Adrenal gland (tissue), 12 donors: ENCODE data around the gene MAML3. TPM values are rescaled to one million over a fixed set of nuclear protein-coding genes. Genes with fewer than 3 reads are reported as not detected.

Experiments
- DNase-seq, 7 donors: peaks; one replicate each; pipeline ENCODE4 v3.0.0-alpha.2; 2019 to 2020
- H3K27ac ChIP-seq, 5 donors: fragments of 200-600 bp; sonication (generic) in 4 of 5; 1 replicate in 3 of 5; 2 replicates in 2 of 5; pipeline versions ENCODE4 v1.5.1 to v1.8.0; 2016 to 2020; ENCODE audit warnings: mild to moderate bottlenecking in 1 of 5
- H3K27me3 ChIP-seq: fragments of 200-600 bp; 2 replicates; pipeline ENCODE4 v1.8.0; 2021
- H3K36me3 ChIP-seq, 2 donors: fragments of 200-600 bp; replicated peaks in 1 of 2; 1 replicate in 1 of 2; 2 replicates in 1 of 2; pipeline versions ENCODE4 v1.5.1 to v1.8.0; 2018 to 2022
- H3K4me1 ChIP-seq, 2 donors: fragments of 200-600 bp; replicated peaks in 1 of 2; 1 replicate in 1 of 2; 2 replicates in 1 of 2; pipeline versions ENCODE4 v1.5.1 to v1.8.0; 2018 to 2021
- H3K4me3 ChIP-seq, 4 donors: fragments of 200-600 bp; sonication (generic) in 3 of 4; one replicate each; pipeline ENCODE4 v1.5.1; 2016 to 2018
- H3K9me3 ChIP-seq, 3 donors: fragments of 200-600 bp; sonication (generic) in 1 of 3; replicated peaks in 1 of 3; 1 replicate in 2 of 3; 2 replicates in 1 of 3; pipeline versions ENCODE4 v1.5.1 to v1.8.0; 2016 to 2021
- POLR2A ChIP-seq, 2 donors: fragments of 450-650 bp; IDR thresholded peaks; one replicate each; pipeline ENCODE4 v1.6.1; 2017; ENCODE audit warnings: antibody characterized with exemption in 2 of 2, mild to moderate bottlenecking in 2 of 2, moderate library complexity in 1 of 2
- WGBS, 4 donors: extraction: QIAGEN DNeasy Blood & Tissue Kit in 2 of 4; methylation state at CpG; one replicate each; pipeline versions ENCODE4 v1.1.5 to v1.1.7; 2013 to 2017; 5-methylcytosine and 5-hydroxymethylcytosine counted together
- intact Hi-C, 2 donors: fragments of 100-400 bp; cut with DNase I; formaldehyde crosslinking; loops; one replicate each; pipeline versions ENCODE4 v1.14.1 to v1.15.0; 2022 to 2023
- polyA plus RNA-seq, 3 donors: library from polyadenylated mRNA; stranded (reverse); fragments of 200-250 nt in 2 of 3; fragments of 350-450 nt in 1 of 3; fragmentation: Illumina TruSeq in 1 of 3; extraction: RNeasy Lipid Tissue Mini Kit (QIAGEN cat#74804) in 1 of 3; gene quantifications; one replicate each; pipeline ENCODE4 v1.2.3, GENCODE V29; 2013 to 2014
- total RNA-seq, 9 donors: library from RNA; depleted of rRNA in 4 of 9; stranded (reverse); fragments of >200 nt in 4 of 9; fragments of 120-200 nt in 1 of 9; fragmentation: NEBNext Ultra II Directional in 1 of 9; extraction: Animal tissue kit (Norgen Biotek cat#: 25700) in 1 of 9; gene quantifications; one replicate each; pipeline versions ENCODE4 v1.1.0 to v1.2.4, GENCODE V29; 2013 to 2023
- TF ChIP-seq, protein P1 (sequence below), 6 experiments: fragments of 450-650 bp in 4 of 6; fragments of 200-600 bp in 2 of 6; sonication (generic) in 1 of 6; IDR thresholded peaks; 1 replicate in 5 of 6; 2 replicates in 1 of 6; pipeline versions ENCODE4 v1.5.1 to v1.8.0; 2016 to 2021; ENCODE audit warnings: antibody characterized with exemption in 6 of 6, mild to moderate bottlenecking in 2 of 6, moderate library complexity in 1 of 6
- donor health status: healthy with polysubstance abuse.
- donor health status: Bipolar disorder and iron deficiency.
- donor health status: DM: yes; HTN: yes; CAD: no.
- donor health status: DM: no; HTN: no; CAD: no.
- donor health status: DM: no; HTN: no; CAD: no.
- donor health status: DM: yes; HTN: yes; CAD: no.

Gene MAML3
- total and polyA plus RNA-seq, 12 donors, result 2.0 to 15.9 (median 8.4) TPM

DNA sequence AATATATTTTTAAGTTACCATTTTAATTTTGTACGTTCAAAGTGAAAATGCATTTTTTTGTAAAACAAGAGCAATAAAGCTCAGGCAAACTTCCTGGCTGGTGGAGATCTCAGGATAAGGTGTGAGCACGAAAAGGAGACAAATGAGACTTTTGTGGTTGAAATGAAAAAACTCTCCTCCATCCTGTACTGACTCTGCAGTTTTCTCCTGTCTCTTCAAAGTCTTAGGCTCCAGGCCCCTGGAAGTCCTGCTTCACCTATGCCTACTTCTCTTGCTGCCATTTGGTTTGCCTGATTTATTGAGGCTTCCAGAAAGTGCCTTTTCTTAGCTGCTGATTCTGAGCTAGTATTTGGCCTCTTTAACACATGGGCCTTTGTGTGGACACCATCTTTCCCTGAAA lies 77.7 kb downstream of the MAML3 start:
- H3K4me3 ChIP-seq, result no peak overlapping the region
- no peak overlapping the region for H3K27ac ChIP-seq
- H3K27me3 ChIP-seq, result no peaks in the 10 kb centered on the region
- 78 to 83% (median 81%) methylated on average over 2 of the region's 2 CpGs for WGBS, 4 donors
- H3K9me3 ChIP-seq, result no peaks in the 10 kb centered on the region
- no peaks in the 10 kb centered on the region for H3K36me3 ChIP-seq
- TF ChIP-seq, protein P1, sequence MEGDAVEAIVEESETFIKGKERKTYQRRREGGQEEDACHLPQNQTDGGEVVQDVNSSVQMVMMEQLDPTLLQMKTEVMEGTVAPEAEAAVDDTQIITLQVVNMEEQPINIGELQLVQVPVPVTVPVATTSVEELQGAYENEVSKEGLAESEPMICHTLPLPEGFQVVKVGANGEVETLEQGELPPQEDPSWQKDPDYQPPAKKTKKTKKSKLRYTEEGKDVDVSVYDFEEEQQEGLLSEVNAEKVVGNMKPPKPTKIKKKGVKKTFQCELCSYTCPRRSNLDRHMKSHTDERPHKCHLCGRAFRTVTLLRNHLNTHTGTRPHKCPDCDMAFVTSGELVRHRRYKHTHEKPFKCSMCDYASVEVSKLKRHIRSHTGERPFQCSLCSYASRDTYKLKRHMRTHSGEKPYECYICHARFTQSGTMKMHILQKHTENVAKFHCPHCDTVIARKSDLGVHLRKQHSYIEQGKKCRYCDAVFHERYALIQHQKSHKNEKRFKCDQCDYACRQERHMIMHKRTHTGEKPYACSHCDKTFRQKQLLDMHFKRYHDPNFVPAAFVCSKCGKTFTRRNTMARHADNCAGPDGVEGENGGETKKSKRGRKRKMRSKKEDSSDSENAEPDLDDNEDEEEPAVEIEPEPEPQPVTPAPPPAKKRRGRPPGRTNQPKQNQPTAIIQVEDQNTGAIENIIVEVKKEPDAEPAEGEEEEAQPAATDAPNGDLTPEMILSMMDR (IDR thresholded peaks at IDR 0.05), result no peak
- TF ChIP-seq POLR2A (IDR thresholded peaks at IDR 0.05), result no peak
- peaks cover 0 to 8% of the 10 kb centered on the region in 2 donors for H3K4me1 ChIP-seq
- no peak for DNase-seq
- intact Hi-C loops, result no loop called here

DNA sequence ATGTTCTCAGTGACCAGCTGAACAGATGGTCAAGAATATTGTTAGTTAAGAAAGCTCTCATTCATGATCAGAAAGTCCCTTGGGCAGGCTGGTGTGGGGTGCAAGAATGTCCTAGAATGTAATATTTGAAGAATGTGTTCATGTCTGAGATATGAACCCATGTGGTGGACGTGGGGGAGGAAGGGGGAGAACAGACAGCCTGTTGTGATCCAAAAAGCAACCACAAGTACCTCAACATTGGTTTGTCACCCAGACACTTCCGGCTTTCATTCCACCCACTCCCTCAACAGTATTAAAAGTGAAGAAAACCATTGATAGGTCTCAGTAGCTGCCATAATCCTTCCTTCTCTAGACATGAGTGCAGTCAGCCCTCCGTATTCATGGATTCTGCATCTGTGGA lies 82.2 kb downstream of the MAML3 start:
- TF ChIP-seq, protein P1 (IDR thresholded peaks at IDR 0.05), result no peak
- TF ChIP-seq POLR2A (IDR thresholded peaks at IDR 0.05), result no peak
- Histone ChIP-seq H3K27ac (no peak overlapping the region), H3K27me3 (no peaks in the 10 kb centered on the region), H3K4me1 (peaks cover 0 to 8% of the 10 kb centered on the region in 2 donors), H3K36me3 (no peaks in the 10 kb centered on the region), H3K9me3 (no peaks in the 10 kb centered on the region), H3K4me3 (no peak overlapping the region)
- WGBS, 4 donors, result 59 to 75% (median 65%) methylated on average over 3 of the region's 3 CpGs
- no peak for DNase-seq
- intact Hi-C loops, result no loop called here

DNA sequence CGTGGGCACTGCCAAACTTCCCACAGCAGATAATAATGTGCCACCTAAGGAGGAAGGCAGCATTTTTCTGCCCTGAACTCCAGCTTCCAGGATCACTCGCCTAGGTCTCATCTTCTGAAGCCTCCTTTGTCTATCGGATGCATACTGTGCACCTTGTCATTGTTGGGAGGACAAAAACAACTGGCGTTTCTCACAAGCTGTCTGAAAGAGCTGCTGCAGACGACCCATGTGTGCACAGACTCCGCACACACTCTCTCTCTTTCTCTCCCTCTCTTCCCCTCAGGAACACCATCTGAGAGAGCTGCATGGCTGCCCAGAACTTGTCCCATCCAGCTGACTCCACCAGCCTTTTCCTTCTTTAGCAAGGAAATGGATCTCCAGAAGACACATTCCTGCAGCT lies 83.0 kb downstream of the MAML3 start:
- Histone ChIP-seq H3K4me1 (peaks cover 0 to 16% of the 10 kb centered on the region in 2 donors), H3K27me3 (no peaks in the 10 kb centered on the region), H3K4me3 (no peak overlapping the region), H3K27ac (no peak overlapping the region), H3K36me3 (no peaks in the 10 kb centered on the region), H3K9me3 (no peaks in the 10 kb centered on the region)
- intact Hi-C loops, result no loop called here
- no peak for DNase-seq
- 81 to 87% (median 85%) methylated on average over 6 of the region's 6 CpGs for WGBS, 4 donors
- TF ChIP-seq, protein P1 (IDR thresholded peaks at IDR 0.05), result no peak
- no peak for TF ChIP-seq POLR2A (IDR thresholded peaks at IDR 0.05)

DNA sequence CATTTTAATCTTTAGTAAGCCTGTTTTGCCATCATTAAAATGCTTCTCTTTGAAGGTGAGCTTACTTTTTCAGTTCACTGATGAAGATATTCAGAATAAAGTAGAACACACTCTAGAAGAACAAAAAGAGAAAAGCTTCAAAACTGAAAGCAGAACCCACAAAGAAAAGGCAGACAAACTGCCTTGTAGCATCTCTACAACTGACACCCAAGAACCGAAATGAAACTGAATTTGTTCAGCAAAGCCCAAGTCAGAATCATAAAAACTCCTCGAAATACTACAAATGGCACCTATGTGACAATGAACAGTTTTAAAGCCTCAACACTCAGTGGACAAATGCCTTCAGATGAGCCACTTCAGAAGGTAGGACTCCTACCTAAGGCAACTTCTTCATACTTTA lies 83.6 kb downstream of the MAML3 start:
- no peak for TF ChIP-seq POLR2A (IDR thresholded peaks at IDR 0.05)
- TF ChIP-seq, protein P1 (IDR thresholded peaks at IDR 0.05), result no peak
- no peaks in the 10 kb centered on the region for H3K36me3 ChIP-seq
- intact Hi-C loops, result no loop called here
- 79 to 91% (median 84%) methylated on average over 2 of the region's 2 CpGs for WGBS, 4 donors
- H3K4me3 ChIP-seq, result no peak overlapping the region
- no peaks in the 10 kb centered on the region for H3K9me3 ChIP-seq
- no peak for DNase-seq
- no peak overlapping the region for H3K27ac ChIP-seq
- peaks cover 0 to 22% of the 10 kb centered on the region in 2 donors for H3K4me1 ChIP-seq
- no peaks in the 10 kb centered on the region for H3K27me3 ChIP-seq
